Measurements from ENCODE around the gene DGKE.

The DGKE gene

DNA sequence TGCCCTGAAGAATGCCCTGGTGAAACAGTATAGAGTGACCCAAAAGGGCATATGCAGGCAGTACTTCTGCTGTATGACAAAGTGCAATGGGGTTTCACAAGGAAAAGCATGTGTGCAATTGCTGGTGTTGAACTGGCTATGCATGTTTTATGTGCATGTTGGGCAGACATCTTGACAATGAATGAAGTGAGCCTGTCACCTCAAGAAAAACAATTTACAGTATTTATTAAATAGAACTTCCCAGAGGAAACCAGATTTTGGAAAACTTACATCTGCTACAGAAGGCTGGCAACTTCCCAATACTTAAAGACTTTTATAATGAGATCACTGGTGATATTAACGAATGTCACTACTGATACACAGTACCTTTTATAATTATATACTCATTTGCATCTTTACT lies 30.9 kb upstream of the DGKE start:
- H3K9ac ChIP-seq (ENCODE audit: low read depth, low read length) = no peak overlapping the region
- no peak overlapping the region for H3K27ac ChIP-seq (ENCODE audit: low read depth, low read length)
- H3K36me3 ChIP-seq (ENCODE audit: insufficient read depth, low read length) = no peaks in the 10 kb centered on the region
- H3K4me1 ChIP-seq (ENCODE audit: insufficient read depth, low read length) = peaks cover 8% of the 10 kb centered on the region
- H3K9me3 ChIP-seq (ENCODE audit: insufficient read depth, low read depth, low read length) = no peaks in the 10 kb centered on the region
- no peak overlapping the region for H3K4me3 ChIP-seq (ENCODE audit: low read length)
- 100% methylated on average over 1 of the region's 1 CpG for WGBS
- H3K27me3 ChIP-seq (ENCODE audit: insufficient read depth, low read length) = no peaks in the 10 kb centered on the region

DNA sequence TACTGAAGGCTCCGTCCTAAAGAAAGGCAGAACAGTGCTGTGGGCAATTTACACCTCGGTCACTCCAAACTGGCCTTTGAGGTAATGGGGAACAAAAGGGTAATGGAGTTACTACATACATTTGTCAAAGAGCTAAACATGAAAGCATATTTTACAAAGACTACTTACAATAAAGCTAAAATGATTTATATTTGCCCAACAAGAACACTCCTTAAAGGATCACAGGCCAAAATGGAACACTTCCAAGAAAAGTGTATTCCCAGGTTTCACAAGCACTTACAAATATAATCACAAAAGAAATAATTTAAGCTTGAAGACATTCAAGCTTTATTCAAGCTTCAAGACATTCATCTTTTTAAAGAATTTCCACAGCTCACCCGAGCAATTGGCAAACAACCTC lies 29.5 kb upstream of the DGKE start:
- Histone ChIP-seq H3K27me3 (ENCODE audit: insufficient read depth, low read length) (no peaks in the 10 kb centered on the region), H3K27ac (ENCODE audit: low read depth, low read length) (no peak overlapping the region), H3K4me1 (ENCODE audit: insufficient read depth, low read length) (0 out of 2 replicates have a peak, but pooled peaks cover under 1% of the 10 kb centered on the region), H3K36me3 (ENCODE audit: insufficient read depth, low read length) (no peaks in the 10 kb centered on the region), H3K9me3 (ENCODE audit: insufficient read depth, low read depth, low read length) (no peaks in the 10 kb centered on the region), H3K4me3 (ENCODE audit: low read length) (no peak overlapping the region), H3K9ac (ENCODE audit: low read depth, low read length) (no peak overlapping the region)
- 82% methylated on average over 2 of the region's 3 CpGs for WGBS

DNA sequence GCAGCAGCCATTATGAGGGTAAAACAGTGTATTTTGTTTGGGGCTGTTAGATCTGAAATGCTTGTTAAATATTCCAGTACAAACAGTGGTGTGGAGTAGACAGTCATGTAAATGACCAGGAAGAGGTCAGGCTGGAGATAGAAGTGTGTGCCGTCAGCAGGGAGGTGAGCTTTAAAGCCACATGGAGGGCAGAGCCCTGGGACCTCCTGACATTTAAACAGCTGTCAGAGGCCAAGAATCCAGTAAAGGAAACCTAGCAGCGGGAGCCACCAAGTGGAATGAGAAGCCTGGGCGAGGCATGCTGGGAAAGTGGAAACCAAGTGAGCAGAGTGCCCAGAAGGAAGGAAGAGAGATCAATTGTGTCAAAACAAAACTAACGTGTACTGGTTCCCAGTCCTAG lies 27.0 kb upstream of the DGKE start:
- H3K36me3 ChIP-seq (ENCODE audit: insufficient read depth, low read length) = no peaks in the 10 kb centered on the region
- H3K27ac ChIP-seq (ENCODE audit: low read depth, low read length) = no peak overlapping the region
- no peak overlapping the region for H3K4me3 ChIP-seq (ENCODE audit: low read length)
- H3K9me3 ChIP-seq (ENCODE audit: insufficient read depth, low read depth, low read length) = no peaks in the 10 kb centered on the region
- no peak overlapping the region for H3K9ac ChIP-seq (ENCODE audit: low read depth, low read length)
- no peaks in the 10 kb centered on the region for H3K27me3 ChIP-seq (ENCODE audit: insufficient read depth, low read length)
- H3K4me1 ChIP-seq (ENCODE audit: insufficient read depth, low read length) = no peaks in the 10 kb centered on the region
- WGBS = 85% methylated on average over 4 of the region's 4 CpGs

DNA sequence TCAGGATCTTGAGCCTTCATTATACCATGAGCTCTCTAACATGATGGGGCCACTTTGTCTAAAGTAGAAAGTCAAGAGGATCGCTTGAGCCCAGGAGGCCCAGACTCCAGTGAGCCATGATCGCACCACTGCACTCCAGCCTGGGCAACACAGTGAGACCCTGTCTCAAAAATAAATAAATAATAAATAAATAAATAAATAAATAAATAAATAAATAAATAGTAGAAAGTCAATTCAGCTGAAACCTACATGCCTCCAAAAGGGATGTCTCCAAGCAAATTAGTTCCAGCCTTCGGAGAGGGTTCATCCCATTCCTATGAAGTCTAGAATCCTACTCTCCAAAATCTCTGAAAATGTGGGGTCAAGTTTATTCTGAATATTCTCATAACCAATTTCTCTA lies 26.2 kb upstream of the DGKE start:
- Histone ChIP-seq H3K4me3 (ENCODE audit: low read length) (no peak overlapping the region), H3K4me1 (ENCODE audit: insufficient read depth, low read length) (no peaks in the 10 kb centered on the region), H3K9me3 (ENCODE audit: insufficient read depth, low read depth, low read length) (no peaks in the 10 kb centered on the region), H3K27ac (ENCODE audit: low read depth, low read length) (no peak overlapping the region), H3K9ac (ENCODE audit: low read depth, low read length) (no peak overlapping the region), H3K27me3 (ENCODE audit: insufficient read depth, low read length) (no peaks in the 10 kb centered on the region), H3K36me3 (ENCODE audit: insufficient read depth, low read length) (no peaks in the 10 kb centered on the region)
- 100% methylated on average over 2 of the region's 3 CpGs for whole genome bisulfite sequencing

DNA sequence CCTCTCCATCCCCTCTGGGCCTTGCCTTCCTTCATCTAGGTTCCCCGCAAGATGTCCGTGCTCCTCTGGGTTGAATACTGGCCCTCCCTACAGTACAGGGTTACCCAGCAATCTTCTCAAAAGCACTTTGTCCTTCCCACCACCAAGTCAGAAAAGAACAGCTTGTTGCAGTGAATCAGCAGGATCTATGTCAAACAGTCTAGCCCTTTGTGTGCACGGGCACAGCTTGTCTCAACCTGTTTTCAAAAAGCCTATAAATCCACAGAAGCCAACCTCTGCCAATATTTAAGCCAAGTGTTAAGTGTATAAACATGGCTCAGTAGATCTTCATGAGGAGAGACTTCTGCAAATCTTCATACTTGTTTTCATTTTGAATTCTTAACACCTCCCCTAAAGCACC lies 25.4 kb upstream of the DGKE start:
- no peak overlapping the region for H3K9ac ChIP-seq (ENCODE audit: low read depth, low read length)
- H3K4me3 ChIP-seq (ENCODE audit: low read length) = no peak overlapping the region
- H3K27me3 ChIP-seq (ENCODE audit: insufficient read depth, low read length) = no peaks in the 10 kb centered on the region
- no peaks in the 10 kb centered on the region for H3K9me3 ChIP-seq (ENCODE audit: insufficient read depth, low read depth, low read length)
- H3K4me1 ChIP-seq (ENCODE audit: insufficient read depth, low read length) = no peaks in the 10 kb centered on the region
- no peaks in the 10 kb centered on the region for H3K36me3 ChIP-seq (ENCODE audit: insufficient read depth, low read length)
- WGBS = 91% methylated on average over 3 of the region's 3 CpGs
- no peak overlapping the region for H3K27ac ChIP-seq (ENCODE audit: low read depth, low read length)

DNA sequence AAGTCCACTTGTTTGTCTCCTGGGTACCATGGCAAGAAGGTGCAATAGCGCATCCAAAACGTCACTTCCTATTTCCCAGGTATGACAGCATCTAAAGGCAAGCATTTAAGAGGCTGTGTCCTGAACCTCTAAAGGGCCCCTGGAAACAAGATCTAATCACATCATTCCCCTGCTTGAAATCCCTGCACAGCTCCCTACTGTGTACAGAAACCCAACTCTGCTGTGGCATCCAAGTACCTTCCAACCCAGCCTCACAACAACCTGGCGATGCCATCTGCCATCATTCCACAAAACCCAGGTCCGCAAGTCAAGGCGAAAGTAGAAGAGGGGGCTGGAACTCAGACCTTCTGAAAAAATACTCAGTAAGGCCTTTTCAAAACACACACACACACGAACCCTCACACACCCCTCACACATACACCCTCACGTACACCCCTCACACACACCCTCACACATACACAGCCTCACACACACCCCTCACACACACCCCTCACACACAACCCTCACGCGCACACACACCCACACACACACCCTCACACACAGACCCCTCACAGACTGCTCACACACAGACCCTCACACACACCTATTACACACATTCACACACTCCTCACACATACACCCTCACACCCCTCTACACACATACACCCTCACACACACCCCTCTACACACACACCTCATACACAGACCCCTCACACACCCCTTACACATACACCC lies 24.7 kb upstream of the DGKE start:
- Histone ChIP-seq H3K9me3 (ENCODE audit: insufficient read depth, low read depth, low read length) (no peaks in the 10 kb centered on the region), H3K9ac (ENCODE audit: low read depth, low read length) (no peak overlapping the region), H3K36me3 (ENCODE audit: insufficient read depth, low read length) (no peaks in the 10 kb centered on the region), H3K4me3 (ENCODE audit: low read length) (no peak overlapping the region), H3K27me3 (ENCODE audit: insufficient read depth, low read length) (no peaks in the 10 kb centered on the region), H3K4me1 (ENCODE audit: insufficient read depth, low read length) (no peaks in the 10 kb centered on the region), H3K27ac (ENCODE audit: low read depth, low read length) (no peak overlapping the region)
- 90% methylated on average over 9 of the region's 9 CpGs for WGBS

DNA sequence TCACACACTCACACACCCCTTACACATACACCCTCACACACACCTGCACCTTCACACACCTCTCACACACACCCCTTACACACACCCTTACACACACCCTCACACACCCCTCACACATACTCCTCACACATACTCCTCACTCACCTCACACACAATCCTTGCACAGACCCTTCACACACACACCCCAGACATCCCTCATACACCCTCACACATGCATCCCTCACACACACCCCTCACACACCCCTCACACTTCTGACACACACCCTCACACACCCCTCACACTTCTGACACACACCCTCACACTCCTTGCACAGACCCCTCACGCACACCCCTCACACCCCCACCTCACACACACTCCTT lies 24.2 kb upstream of the DGKE start:
- Histone ChIP-seq H3K4me1 (ENCODE audit: insufficient read depth, low read length) (no peaks in the 10 kb centered on the region), H3K36me3 (ENCODE audit: insufficient read depth, low read length) (no peaks in the 10 kb centered on the region), H3K4me3 (ENCODE audit: low read length) (no peak overlapping the region), H3K9me3 (ENCODE audit: insufficient read depth, low read depth, low read length) (no peaks in the 10 kb centered on the region), H3K27me3 (ENCODE audit: insufficient read depth, low read length) (no peaks in the 10 kb centered on the region), H3K27ac (ENCODE audit: low read depth, low read length) (no peak overlapping the region), H3K9ac (ENCODE audit: low read depth, low read length) (no peak overlapping the region)
- WGBS = 91% methylated on average over 1 of the region's 1 CpG

DNA sequence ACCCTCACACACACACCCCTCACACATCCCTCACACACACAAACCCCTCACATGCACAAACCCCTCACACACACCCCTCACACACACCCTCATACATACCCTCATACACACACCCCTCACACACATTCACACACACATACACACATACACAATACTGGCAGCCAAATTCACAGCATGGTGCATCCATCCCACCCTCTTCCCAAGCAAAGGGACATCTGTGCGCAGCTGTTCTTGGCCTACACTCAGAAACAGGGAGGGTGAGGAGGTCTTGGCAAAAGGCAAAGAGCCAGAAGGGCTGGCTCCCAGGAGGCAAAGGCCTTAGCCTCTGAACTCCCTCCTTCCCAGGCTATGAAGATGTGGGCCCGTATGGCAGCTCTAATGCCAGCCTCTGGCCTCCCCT lies 23.6 kb upstream of the DGKE start:
- Histone ChIP-seq H3K9ac (ENCODE audit: low read depth, low read length) (no peak overlapping the region), H3K9me3 (ENCODE audit: insufficient read depth, low read depth, low read length) (no peaks in the 10 kb centered on the region), H3K4me1 (ENCODE audit: insufficient read depth, low read length) (no peaks in the 10 kb centered on the region), H3K27ac (ENCODE audit: low read depth, low read length) (no peak overlapping the region), H3K36me3 (ENCODE audit: insufficient read depth, low read length) (no peaks in the 10 kb centered on the region), H3K27me3 (ENCODE audit: insufficient read depth, low read length) (no peaks in the 10 kb centered on the region), H3K4me3 (ENCODE audit: low read length) (no peak overlapping the region)
- 90% methylated on average over 2 of the region's 2 CpGs for WGBS

DNA sequence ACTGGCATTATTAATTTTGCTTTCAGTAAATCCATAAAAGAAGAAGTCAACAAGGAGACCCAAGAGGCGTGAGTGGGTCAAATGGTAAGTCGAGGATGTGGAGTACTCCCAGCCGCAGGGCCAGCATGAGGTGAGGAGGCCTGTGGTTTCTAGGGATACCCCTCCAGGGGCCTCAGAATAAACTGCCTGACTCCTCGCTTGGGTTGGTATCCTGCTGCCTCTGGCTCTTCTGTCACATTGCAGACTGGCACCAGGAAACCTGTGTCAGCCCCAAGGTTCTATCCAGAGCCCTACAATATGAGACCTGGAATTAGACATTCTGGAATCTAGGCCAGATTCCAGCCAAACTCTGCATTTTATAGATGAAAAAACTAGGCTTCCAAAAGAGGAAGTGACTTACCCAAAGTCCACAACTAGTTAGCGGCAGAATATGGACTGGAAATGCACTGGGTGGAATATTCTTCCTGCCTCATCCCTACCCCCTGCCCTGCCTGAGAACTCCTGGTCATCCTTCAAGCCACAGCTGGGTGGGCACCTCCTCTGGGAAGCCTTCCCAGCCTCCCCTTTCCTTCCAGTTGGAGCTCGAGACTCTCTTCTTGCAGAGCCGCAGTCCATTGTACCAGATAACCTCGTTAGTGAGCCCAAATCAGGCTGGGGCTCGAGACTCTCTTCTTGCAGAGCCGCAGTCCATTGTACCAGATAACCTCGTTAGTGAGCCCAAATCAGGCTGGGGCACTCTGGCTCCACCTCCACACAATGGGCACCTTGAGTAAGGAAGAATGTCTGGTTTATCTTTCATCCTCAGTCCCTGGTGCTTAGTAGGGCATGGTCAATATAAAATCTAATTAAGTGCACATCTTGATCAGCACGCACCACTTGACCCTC lies 22.8 kb upstream of the DGKE start:
- no peaks in the 10 kb centered on the region for H3K4me1 ChIP-seq (ENCODE audit: insufficient read depth, low read length)
- no peaks in the 10 kb centered on the region for H3K27me3 ChIP-seq (ENCODE audit: insufficient read depth, low read length)
- no peaks in the 10 kb centered on the region for H3K9me3 ChIP-seq (ENCODE audit: insufficient read depth, low read depth, low read length)
- H3K4me3 ChIP-seq (ENCODE audit: low read length) = no peak overlapping the region
- WGBS = 90% methylated on average over 12 of the region's 12 CpGs
- H3K27ac ChIP-seq (ENCODE audit: low read depth, low read length) = no peak overlapping the region
- no peak overlapping the region for H3K9ac ChIP-seq (ENCODE audit: low read depth, low read length)
- H3K36me3 ChIP-seq (ENCODE audit: insufficient read depth, low read length) = no peaks in the 10 kb centered on the region

DNA sequence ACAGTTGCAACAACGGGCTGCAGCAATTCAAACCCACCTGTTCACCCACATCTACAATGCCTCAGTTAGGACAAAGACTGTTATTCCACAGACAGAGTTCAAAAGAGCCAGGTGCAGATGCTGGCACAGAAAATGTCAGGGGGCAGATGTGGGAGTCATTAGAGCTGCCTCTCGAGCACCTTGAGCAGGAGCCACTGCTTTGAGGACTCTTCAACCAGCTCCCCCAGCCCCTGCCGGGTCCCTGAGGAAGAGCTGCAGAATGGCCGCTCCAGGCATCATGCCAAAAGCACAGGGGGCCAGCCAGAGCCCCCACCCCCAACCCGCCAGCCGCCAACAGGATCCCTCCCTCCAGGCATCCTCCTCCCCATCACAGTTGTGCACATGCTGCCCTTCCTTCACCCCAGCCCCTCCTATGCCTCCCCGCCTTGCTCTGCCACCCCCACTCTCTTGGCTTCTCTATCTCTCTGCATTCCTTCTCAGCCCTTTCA lies 21.0 kb upstream of the DGKE start:
- no peaks in the 10 kb centered on the region for H3K27me3 ChIP-seq (ENCODE audit: insufficient read depth, low read length)
- H3K4me3 ChIP-seq (ENCODE audit: low read length) = no peak overlapping the region
- no peaks in the 10 kb centered on the region for H3K4me1 ChIP-seq (ENCODE audit: insufficient read depth, low read length)
- 77% methylated on average over 7 of the region's 7 CpGs for WGBS
- no peak overlapping the region for H3K9ac ChIP-seq (ENCODE audit: low read depth, low read length)
- H3K36me3 ChIP-seq (ENCODE audit: insufficient read depth, low read length) = no peaks in the 10 kb centered on the region
- H3K27ac ChIP-seq (ENCODE audit: low read depth, low read length) = no peak overlapping the region
- no peaks in the 10 kb centered on the region for H3K9me3 ChIP-seq (ENCODE audit: insufficient read depth, low read depth, low read length)

DNA sequence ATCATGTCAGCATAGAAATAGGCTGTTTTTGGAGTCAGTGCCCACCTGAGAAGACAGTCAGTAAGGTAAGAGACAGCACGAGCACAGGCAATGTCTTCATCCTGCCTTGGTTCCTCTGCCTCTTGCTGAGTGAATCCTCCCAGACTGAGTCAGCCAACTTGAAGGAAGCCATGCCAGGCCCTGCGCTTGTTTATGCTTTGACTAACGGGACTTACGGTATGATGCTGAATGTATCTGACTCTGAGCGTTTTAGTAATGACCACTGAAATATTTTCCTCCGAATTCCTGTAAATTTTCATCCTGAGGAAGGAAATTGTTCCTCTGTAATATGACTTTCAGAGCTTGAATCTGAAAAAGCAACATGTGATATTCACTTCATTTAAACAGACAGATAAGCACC lies 18.2 kb upstream of the DGKE start:
- 93% methylated on average over 6 of the region's 6 CpGs for WGBS
- H3K27ac ChIP-seq (ENCODE audit: low read depth, low read length) = no peak overlapping the region
- no peak overlapping the region for H3K9ac ChIP-seq (ENCODE audit: low read depth, low read length)
- no peaks in the 10 kb centered on the region for H3K36me3 ChIP-seq (ENCODE audit: insufficient read depth, low read length)
- no peaks in the 10 kb centered on the region for H3K27me3 ChIP-seq (ENCODE audit: insufficient read depth, low read length)
- H3K4me3 ChIP-seq (ENCODE audit: low read length) = no peak overlapping the region
- H3K4me1 ChIP-seq (ENCODE audit: insufficient read depth, low read length) = no peaks in the 10 kb centered on the region
- H3K9me3 ChIP-seq (ENCODE audit: insufficient read depth, low read depth, low read length) = no peaks in the 10 kb centered on the region
